Activated CD4-positive, alpha-beta T cell treated with anti-CD3 and anti-CD28 coated beads, Interleukin-2, amount 50 U/mL, for 24 hours (primary cell): ENCODE data around the gene DIS3L2.

Experiments
- DNase-seq, 2 donors: peaks; one replicate each; pipeline ENCODE4 v3.0.0-alpha.2; 2020; ENCODE audit warnings: low read depth in 1 of 2, low spot score in 1 of 2

Gene DIS3L2, protein sequence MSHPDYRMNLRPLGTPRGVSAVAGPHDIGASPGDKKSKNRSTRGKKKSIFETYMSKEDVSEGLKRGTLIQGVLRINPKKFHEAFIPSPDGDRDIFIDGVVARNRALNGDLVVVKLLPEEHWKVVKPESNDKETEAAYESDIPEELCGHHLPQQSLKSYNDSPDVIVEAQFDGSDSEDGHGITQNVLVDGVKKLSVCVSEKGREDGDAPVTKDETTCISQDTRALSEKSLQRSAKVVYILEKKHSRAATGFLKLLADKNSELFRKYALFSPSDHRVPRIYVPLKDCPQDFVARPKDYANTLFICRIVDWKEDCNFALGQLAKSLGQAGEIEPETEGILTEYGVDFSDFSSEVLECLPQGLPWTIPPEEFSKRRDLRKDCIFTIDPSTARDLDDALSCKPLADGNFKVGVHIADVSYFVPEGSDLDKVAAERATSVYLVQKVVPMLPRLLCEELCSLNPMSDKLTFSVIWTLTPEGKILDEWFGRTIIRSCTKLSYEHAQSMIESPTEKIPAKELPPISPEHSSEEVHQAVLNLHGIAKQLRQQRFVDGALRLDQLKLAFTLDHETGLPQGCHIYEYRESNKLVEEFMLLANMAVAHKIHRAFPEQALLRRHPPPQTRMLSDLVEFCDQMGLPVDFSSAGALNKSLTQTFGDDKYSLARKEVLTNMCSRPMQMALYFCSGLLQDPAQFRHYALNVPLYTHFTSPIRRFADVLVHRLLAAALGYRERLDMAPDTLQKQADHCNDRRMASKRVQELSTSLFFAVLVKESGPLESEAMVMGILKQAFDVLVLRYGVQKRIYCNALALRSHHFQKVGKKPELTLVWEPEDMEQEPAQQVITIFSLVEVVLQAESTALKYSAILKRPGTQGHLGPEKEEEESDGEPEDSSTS

DNA sequence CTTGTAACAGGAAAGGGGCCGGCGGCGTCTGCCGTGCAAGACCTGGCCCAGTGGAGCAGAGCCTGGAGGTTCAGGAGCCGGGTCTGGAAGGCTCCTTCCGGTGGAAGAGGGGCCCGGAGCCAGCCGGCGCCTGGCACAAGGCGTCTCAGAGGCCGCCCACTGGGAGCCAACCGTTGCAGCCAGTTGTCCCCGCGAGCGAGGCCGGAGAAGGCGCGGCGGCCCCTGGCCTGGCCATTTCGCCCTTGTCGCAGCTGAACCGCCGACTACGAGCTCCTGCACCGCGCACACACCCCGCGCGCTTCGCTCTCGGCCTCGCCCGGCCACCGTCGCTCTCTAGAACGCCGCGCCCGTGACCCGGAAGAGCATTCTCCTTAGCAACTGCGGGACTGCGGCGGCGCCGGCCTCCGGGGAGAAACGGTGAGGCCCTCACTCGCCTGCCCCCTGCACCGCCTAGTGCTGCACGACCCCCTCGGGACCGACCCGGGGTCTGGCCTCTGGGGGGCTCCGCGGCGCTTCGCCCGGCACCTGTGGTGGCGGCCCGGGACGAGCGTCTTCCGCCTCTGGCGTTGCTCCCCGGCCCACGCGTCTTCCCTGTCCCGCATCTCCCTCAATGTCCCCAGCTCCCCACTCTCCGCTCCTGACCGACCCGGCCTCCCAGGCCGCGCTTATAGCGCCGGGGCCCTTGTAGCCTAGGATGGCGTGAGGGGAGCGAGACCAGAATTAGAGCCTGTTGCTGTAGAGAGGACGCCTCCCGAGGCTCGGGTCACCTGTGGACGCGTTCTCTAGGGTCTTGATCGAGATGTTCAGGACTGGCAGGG, at the start of gene DIS3L2:
TSS of gene DIS3L2 (plus strand) at position 365 of the 818 bp plus-strand sequence. CDS start 53,215 bp downstream, outside the sequence.
- peak; percentile 59 to 73 for DNase-seq

DNA sequence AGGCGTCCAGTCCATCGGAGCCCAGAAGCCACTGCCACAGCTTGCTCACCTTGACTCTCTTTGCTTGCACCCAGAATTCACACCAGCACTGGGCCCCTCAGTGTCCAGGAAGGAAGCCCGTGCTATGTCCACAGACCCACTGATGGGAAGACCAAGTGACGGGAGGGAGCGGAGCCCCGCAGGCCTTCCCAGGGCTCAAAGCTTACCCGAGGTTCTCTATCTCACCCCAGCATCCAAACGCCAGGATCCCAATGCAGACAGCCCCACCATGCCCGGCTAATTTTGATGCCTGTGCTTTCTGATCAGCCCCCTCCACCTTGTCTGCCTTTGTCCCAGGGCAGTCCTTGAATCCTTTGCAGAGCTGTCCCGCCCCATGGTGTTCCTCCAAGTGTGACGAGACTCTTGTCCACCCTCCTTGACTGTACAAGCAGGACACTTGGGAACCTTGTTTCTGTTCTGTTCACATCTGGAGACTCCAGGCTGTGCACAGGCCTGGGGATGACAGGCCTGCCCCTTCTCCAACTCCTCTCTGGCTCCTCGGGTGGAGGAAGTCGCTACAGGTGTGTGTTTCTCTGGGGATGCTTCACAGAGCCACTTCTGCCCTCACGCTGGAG, 47.3 kb upstream of the DIS3L2 start:
- DNase-seq, result no peak

- no peak for DNase-seq
Measured at GRCh38 chr2:231917280-231918066, 44.0 kb upstream of the DIS3L2 start.

DNA sequence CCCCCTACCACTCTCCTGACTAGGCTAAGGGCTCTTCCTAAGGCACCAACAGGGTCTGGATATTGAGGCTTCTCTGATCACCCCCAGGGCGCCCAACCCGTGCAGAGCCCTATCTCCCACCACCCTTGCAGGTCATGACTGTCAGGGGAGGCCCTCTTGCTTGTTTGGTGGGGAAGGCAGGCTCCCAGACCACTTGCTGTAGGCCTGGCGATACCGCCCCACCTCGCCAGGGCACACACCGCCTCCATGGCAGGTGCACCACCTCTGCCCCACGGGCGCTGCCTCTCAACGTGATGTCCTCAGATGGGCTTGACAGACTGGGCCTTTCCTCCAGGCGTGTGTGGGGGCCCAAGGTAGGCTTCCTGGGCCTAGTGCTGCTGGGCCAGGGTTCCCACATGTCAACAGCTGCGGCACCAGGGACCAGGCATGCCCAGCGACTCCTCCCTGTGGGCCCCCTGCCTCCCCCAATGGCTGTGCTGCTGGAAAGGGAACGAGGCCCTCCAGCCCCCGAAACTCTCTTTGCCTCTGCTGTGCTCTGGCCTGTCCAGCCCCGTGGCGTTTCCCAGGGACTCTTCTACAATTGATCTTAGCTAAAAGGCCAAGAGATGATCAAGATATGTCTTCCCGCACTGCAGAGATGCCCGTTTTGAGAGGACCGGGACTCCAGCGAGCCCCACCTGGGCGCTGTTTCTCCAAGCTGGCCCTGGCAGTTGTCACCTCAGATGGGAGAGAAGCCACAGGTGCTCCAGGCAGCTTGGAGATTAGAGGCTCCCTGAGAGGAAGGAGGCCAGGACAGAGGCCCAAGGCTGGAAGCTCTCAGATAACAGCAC, 42.8 kb upstream of the DIS3L2 start:
- no peak for DNase-seq

DNA sequence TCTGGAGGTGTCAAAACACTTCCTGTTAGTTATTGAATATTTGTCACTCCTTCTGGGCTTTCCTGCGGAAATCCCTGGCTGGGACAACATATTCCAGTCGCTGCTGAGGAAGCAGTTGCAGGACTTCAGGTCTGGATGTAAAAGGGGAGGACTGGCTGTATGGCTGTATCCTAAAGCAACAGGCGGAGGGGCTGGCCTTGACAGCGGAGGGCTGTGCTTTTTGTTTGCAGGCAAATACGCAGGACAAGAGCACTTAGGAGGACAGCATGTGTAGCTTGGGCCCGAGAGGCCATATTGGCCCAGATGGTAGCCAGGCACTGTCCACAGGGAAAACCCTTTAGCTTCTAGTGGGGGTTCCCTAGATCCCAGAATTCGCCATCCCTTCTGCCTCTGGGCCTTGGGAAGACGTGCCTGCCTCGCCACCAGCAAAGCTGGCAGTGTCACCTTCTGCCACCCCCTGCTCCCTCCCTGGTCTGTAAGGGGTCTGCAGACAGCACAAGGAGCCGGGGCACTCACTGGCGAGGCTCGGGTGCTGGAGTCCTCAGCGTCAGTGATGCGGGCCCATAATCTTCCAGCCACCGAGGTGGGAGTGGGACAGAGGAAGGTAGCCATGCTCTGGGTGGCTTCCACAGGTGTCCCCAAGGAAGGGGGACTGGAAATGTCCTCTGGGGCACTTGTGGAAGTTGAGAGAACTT, 42.0 kb upstream of the DIS3L2 start:
- no peak for DNase-seq

GRCh38 chr2:231920366-231920765, 41.1 kb upstream of the DIS3L2 start:
- DNase-seq, result no peak

DNA sequence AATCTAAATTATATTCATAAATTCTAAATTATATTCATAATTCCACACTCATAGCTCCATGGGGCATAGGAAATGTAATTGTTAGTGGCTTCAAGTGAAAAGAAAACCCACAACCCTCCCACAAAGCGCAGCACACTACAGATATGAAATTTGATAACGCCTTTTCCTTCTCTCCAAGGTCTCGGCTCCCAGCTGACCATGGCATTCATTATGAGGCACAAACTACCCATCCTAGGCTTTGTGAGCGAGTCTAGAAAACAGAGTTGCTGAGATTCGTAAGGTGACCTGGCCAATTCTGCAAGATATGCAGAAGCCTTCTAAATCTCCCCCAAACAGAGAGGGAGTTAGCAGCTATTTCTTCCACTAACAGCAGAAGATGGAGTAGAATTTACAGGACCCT, 40.7 kb upstream of the DIS3L2 start:
- no peak for DNase-seq

DNA sequence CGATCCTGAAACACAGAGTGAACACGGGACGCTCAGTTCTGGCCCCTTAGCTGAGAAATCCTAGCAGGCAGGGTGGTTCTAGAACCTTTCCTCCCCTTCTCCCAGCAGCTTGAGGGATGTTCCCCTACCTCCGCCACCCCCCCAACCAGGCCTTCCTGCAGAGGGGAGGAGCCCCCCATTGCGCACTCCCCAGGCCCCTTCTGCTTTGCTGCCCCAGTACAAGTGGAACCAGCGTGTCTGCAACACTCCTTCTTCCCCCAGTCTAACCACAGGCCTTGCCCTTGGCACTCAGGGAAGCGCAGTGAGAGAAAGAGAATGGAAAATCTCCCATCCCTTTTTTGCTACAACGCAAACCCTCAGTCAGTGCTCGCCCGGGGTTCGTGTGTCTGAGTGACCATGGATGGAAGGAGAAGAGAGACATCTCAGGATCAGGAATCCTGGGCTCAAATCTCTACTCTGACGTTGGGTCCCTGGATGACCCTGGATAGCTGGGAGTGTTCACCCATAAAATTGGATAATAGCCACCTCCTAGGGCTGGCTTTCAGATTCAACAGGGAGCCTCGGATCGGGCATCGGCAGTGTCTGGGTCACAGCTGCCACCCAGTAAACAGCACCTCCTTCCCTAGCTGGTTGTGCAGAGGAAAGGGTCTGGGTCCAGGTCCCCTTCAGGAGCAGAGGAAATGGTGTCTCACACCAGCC, 39.1 kb upstream of the DIS3L2 start:
- no peak for DNase-seq

DNA sequence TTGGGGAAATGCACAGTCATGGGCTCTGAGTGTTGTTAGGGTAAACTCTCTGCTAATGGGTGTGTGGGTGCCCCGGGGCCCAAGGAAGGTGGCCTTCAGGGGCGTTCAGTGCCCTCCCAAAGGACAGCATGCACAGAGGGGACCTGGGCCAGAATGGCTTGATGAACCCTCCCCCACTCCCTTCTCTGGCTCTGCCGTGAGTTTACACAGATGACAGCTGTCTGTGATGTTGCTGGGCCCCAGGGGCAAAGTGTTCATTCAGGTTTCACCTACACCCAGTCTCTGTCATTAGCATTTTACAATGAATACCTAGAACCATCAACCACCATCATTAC, 38.5 kb upstream of the DIS3L2 start:
- no peak for DNase-seq

DNA sequence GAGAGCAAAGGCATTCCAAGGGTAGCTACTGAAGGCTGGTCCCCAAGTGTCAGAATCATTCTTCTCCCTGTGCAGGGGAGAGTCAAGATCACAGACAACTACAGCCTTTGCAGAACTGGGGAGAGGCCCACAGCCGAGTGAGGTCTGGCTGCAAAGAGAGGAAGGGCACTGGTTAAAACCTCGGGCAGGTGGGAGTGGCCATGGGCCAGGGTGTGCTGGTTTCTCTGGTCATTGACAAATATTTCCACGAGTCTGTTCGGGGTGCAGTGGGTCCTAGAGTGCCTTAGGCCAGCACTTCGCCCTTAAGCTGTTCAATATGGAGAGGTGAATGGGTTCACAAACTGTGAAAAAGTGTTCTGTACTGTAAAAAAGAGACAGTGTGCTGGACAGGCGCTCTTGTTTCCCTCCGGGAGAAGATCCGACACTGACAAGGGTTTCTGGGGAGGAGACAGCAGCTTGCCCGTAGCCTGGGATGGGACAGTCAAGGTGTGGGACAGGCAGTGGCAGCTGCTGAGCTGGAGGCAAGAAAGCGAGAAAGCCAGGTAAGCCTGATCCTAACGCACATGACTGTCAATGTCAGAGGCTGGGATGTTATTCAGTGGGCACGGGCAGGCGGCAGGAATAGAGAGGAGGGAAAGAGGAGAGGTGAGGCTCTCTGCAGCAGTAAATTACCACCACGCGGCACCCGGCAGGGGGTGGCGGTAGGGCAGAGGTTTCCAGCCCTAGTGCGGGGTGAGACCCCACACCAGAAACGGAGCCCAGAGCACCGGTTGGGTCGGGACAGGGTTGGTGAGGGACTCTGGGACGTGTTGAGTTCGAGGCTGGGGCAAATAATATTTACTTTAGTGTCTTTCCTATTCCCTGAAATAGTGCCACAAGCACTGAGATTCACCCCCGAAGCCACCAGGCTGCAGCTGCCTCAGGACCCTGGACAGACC, 37.3 kb upstream of the DIS3L2 start:
- DNase-seq, result no peak

GRCh38 chr2:231924889-231925275, 36.6 kb upstream of the DIS3L2 start:
- DNase-seq, result no peak

- DNase-seq, result peak; percentile 47 to 59
Measured at GRCh38 chr2:231925303-231926179, 36.0 kb upstream of the DIS3L2 start.

DNA sequence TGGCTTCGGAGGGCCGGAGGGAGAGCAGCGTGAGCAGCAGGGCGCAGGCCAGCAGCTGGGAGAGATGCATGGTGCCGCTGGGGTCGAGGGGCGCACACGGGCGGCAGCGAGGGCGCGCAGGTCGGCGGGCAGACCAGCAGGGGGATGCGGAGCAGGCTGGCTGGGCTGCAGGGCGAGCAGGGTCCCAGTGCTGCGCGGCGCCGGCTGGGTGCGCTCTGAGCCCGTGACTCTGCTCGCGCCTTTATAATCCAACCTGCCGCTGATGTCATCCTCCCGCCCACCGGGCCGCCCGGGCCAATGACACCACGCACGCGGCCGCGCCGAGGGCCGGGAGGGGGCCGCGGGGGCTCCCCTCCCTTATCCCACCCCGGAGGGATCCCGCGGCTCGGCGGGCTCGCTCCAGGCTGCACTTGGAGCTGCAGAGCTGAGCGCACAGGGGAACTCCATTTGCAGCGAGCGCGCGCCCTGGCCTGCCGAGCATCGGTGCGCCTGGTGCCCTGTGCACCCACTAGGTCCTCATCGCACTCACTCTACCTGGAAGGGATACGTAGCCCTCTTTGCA, 35.3 kb upstream of the DIS3L2 start, which contains the start of gene NPPC:
TSS of gene NPPC (minus strand) at position 217 of the 562 bp plus-strand sequence. CDS start at position 70, 147 bp downstream.
- DNase-seq, result peak; percentile 34 to 59

- peak in 1 of 2 donors; percentile 12 for DNase-seq
Measured at GRCh38 chr2:231926761-231927565, 34.5 kb upstream of the DIS3L2 start.

DNA sequence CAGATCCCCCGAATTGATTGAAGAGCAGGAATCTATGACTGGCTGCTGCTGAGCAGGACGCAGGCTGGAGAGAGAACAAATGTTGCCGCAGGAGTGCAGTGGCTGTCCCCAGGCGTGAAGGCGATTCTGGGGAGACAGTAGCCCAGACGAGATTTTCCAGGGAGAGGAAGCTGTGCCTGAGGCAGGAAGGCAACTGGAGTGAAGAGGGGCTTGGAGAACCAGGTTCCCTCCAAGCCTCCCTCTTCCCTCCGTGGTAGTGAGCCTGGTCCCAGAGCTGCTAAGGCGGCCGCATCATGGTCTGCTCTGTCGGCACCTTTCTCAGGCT, 34.0 kb upstream of the DIS3L2 start:
- DNase-seq, result no peak
